T-cell (primary cell): ENCODE measurements around the gene SH2D3C. TPM values are rescaled to one million over a fixed set of nuclear protein-coding genes. Genes with fewer than 3 reads are reported as not detected.

Experiments
- ATAC-seq, 4 experiments: fragments of 200-7000 bp in 3 of 4; fragments of 150-1000 bp in 1 of 4; cut with Tn5 transposase; replicated peaks in 1 of 4; 1 replicate in 3 of 4; 2 replicates in 1 of 4; pipeline ENCODE4 v1.10.0; 2021; ENCODE audit warnings: moderate library complexity in 3 of 4, mild to moderate bottlenecking in 2 of 4, moderate number of reproducible peaks in 1 of 4
- CTCF ChIA-PET, 2 donors: fragments of 300-600 bp; sonication (Branson Sonifier 250); formaldehyde crosslinking; loops; one replicate each; lab custom pipeline; 2022; ENCODE audit warnings: antibody characterized with exemption in 2 of 2; lab: Charles Lee
- POLR2A ChIA-PET, 2 donors: fragments of 300-600 bp; sonication (Branson Sonifier 250); formaldehyde crosslinking; loops; one replicate each; lab custom pipeline; 2022; ENCODE audit warnings: antibody characterized with exemption in 2 of 2; lab: Charles Lee
- DNase-seq, 35 experiments: peaks; one replicate each; pipeline versions ENCODE4 v3.0.0 to v3.0.0-alpha.2; 2013 to 2023
- H3K27ac ChIP-seq: one replicate; pipeline ENCODE4 v1.5.1; 2013; ENCODE audit warnings: low read length
- H3K27me3 ChIP-seq, 2 experiments: replicated peaks in 1 of 2; 1 replicate in 1 of 2; 2 replicates in 1 of 2; pipeline versions ENCODE4 v1.6.1 to v1.7.0; 2013; ENCODE audit warnings: low read length in 1 of 2, mixed read lengths in 1 of 2; ENCODE audit not compliant: control insufficient read depth in 2 of 2, insufficient read depth in 2 of 2; ENCODE audit errors: extremely low read depth in 1 of 2
- H3K36me3 ChIP-seq, 2 donors: 1 replicate in 1 of 2; 2 replicates in 1 of 2; pipeline versions ENCODE4 v1.6.1 to v1.7.0; 2013; ENCODE audit warnings: low read length in 1 of 2; ENCODE audit not compliant: control insufficient read depth in 2 of 2, insufficient read depth in 1 of 2; ENCODE audit errors: extremely low read depth in 1 of 2
- H3K4me1 ChIP-seq, 2 experiments: 1 replicate in 1 of 2; 2 replicates in 1 of 2; pipeline versions ENCODE4 v1.6.1 to v1.7.0; 2013; ENCODE audit warnings: low read length in 2 of 2, mixed read lengths in 1 of 2; ENCODE audit not compliant: insufficient read depth in 2 of 2, control insufficient read depth in 1 of 2; ENCODE audit errors: extremely low read depth in 1 of 2
- H3K4me3 ChIP-seq, 2 donors: 1 replicate in 1 of 2; 2 replicates in 1 of 2; pipeline versions ENCODE4 v1.5.1 to v1.7.0; 2013; ENCODE audit warnings: mild to moderate bottlenecking in 2 of 2, low read length in 1 of 2, moderate library complexity in 1 of 2; ENCODE audit not compliant: control insufficient read depth in 1 of 2; ENCODE audit errors: extremely low read depth in 1 of 2
- H3K9me3 ChIP-seq: 2 replicates; pipeline ENCODE4 v1.7.0; 2013
- H3K27ac Mint-ChIP-seq, 2 donors: one replicate each; pipeline ENCODE4 v1.8.0; 2020 to 2021; ENCODE audit warnings: mild to moderate bottlenecking in 2 of 2, mixed read lengths in 2 of 2
- H3K27me3 Mint-ChIP-seq, 2 donors: one replicate each; pipeline ENCODE4 v1.8.0; 2021 to 2022; ENCODE audit warnings: mixed read lengths in 2 of 2
- H3K36me3 Mint-ChIP-seq: one replicate; pipeline ENCODE4 v1.8.0; 2021; ENCODE audit warnings: mixed read lengths
- H3K4me1 Mint-ChIP-seq, 3 donors: one replicate each; pipeline ENCODE4 v1.8.0; 2020 to 2022; ENCODE audit warnings: mixed read lengths in 3 of 3, mild to moderate bottlenecking in 1 of 3
- H3K4me3 Mint-ChIP-seq, 3 donors: one replicate each; pipeline ENCODE4 v1.8.0; 2020 to 2022; ENCODE audit warnings: mild to moderate bottlenecking in 3 of 3, mixed read lengths in 3 of 3, moderate library complexity in 3 of 3
- H3K9me3 Mint-ChIP-seq, 3 donors: one replicate each; pipeline ENCODE4 v1.8.0; 2020 to 2022; ENCODE audit warnings: mixed read lengths in 3 of 3
- WGBS: methylation state at CpG from one replicate; pipeline ENCODE4 v1.1.5; 2013; ENCODE audit warnings: missing lambda C conversion rate; ENCODE audit not compliant: insufficient coverage; 5-methylcytosine and 5-hydroxymethylcytosine counted together
- total RNA-seq, 35 experiments: library from RNA in 6 of 35; stranded (reverse) in 6 of 35; fragments of 120-200 nt in 1 of 35; gene quantifications; one replicate each; pipeline versions ENCODE4 v1.2.1 to v1.2.4 and lab custom pipeline; 2013 to 2026

Gene SH2D3C
- total RNA-seq, 5 donors from 2014 or later (not counting 1 experiment from before 2014, with no cell fraction given) = 31.6 to 48.7 (median 47.7) TPM

- Mint-ChIP-seq H3K4me3 (peak overlapping the region; percentile 72 to 81 (median 79)), H3K27me3 (no peaks in the 10 kb centered on the region), H3K4me1 (peaks cover 14 to 17% (median 14%) of the 10 kb centered on the region in 3 donors), H3K36me3 (no peaks in the 10 kb centered on the region), H3K27ac (peak overlapping the region; percentile 73 to 78), H3K9me3 (no peaks in the 10 kb centered on the region)
- CTCF ChIA-PET = no interaction called here
- H3K9me3 ChIP-seq = no peaks in the 10 kb centered on the region
- POLR2A ChIA-PET = interaction anchor here in 1 of 2 donors (0.6 kb wide), 1 partner anchor 87 kb away, joined by 4 read pairs; no protein-coding TSS in a partner anchor
- H3K4me1 ChIP-seq = peaks cover 3 to 11% of the 10 kb centered on the region in 2 experiments
- H3K27ac ChIP-seq = peak overlapping the region; percentile 50
- H3K36me3 ChIP-seq = no peaks in the 10 kb centered on the region
- no peaks in the 10 kb centered on the region for H3K27me3 ChIP-seq
- ATAC-seq = peak; percentile 94 to 99 (median 98)
- H3K4me3 ChIP-seq = peak overlapping the region; percentile 47 to 52
- DNase-seq = peak; percentile 59 to 89 (median 78)
- whole genome bisulfite sequencing = 15% methylated on average over 39 of the region's 41 CpGs
Measured at GRCh38 chr9:127698985-127699670, 79.3 kb downstream of the SH2D3C start.

- no peaks in the 10 kb centered on the region for H3K9me3 Mint-ChIP-seq
- Histone ChIP-seq H3K27ac (no peak overlapping the region), H3K4me3 (no peak overlapping the region), H3K9me3 (no peaks in the 10 kb centered on the region), H3K27me3 (no peaks in the 10 kb centered on the region), H3K4me1 (peaks cover 3 to 11% of the 10 kb centered on the region in 2 experiments), H3K36me3 (peaks cover 0 to 2% of the 10 kb centered on the region in 2 donors)
- peaks cover 14 to 17% (median 14%) of the 10 kb centered on the region in 3 donors for H3K4me1 Mint-ChIP-seq
- no peak for DNase-seq
- H3K27ac Mint-ChIP-seq = peak overlapping the region; percentile 36 to 48
- ATAC-seq = no peak
- WGBS = 96% methylated on average over 4 of the region's 5 CpGs
- H3K36me3 Mint-ChIP-seq = peaks cover 5% of the 10 kb centered on the region
- H3K27me3 Mint-ChIP-seq = no peaks in the 10 kb centered on the region
- H3K4me3 Mint-ChIP-seq = peak overlapping the region; percentile 22 to 79 (median 54)
- CTCF ChIA-PET = no interaction called here
- POLR2A ChIA-PET = no interaction called here
Measured at GRCh38 chr9:127698386-127698785, 80.1 kb downstream of the SH2D3C start.

GRCh38 chr9:127697575-127697974 lies 80.9 kb downstream of the SH2D3C start:
- 83% methylated on average over 1 of the region's 5 CpGs for WGBS
- POLR2A ChIA-PET = no interaction called here
- no peak overlapping the region for H3K27ac ChIP-seq

GRCh38 chr9:127694890-127695720 lies 83.4 kb downstream of the SH2D3C start:
- H3K9me3 ChIP-seq = no peaks in the 10 kb centered on the region
- H3K4me1 ChIP-seq = peaks cover 3 to 11% of the 10 kb centered on the region in 2 experiments
- Mint-ChIP-seq H3K4me1 (peaks cover 10 to 14% (median 11%) of the 10 kb centered on the region in 3 donors), H3K27ac (no peak overlapping the region), H3K4me3 (no peak overlapping the region), H3K27me3 (no peaks in the 10 kb centered on the region), H3K36me3 (peaks cover 13% of the 10 kb centered on the region), H3K9me3 (no peaks in the 10 kb centered on the region)
- ATAC-seq (no peak), DNase-seq (no peak)
- 95% methylated on average over 4 of the region's 9 CpGs for WGBS
- no peak overlapping the region for H3K27ac ChIP-seq
- no peak overlapping the region for H3K4me3 ChIP-seq
- H3K36me3 ChIP-seq = peaks cover 0 to 3% of the 10 kb centered on the region in 2 donors
- no peaks in the 10 kb centered on the region for H3K27me3 ChIP-seq
- CTCF ChIA-PET = no interaction called here
- POLR2A ChIA-PET = interaction anchor here in 1 of 2 donors (0.6 kb wide), 1 partner anchor 9 kb away, joined by 3 read pairs; no protein-coding TSS in a partner anchor

More at GRCh38 chr9:127697575-127697974, 80.9 kb downstream of the SH2D3C start:
- Histone ChIP-seq H3K27me3 (no peaks in the 10 kb centered on the region), H3K36me3 (peaks cover 0 to 3% of the 10 kb centered on the region in 2 donors), H3K4me3 (no peak overlapping the region), H3K4me1 (peaks cover 3 to 11% of the 10 kb centered on the region in 2 experiments), H3K9me3 (no peaks in the 10 kb centered on the region)
- Mint-ChIP-seq H3K4me3 (peak overlapping the region in 2 of 3 donors; percentile 22 to 54), H3K27me3 (no peaks in the 10 kb centered on the region), H3K27ac (no peak overlapping the region), H3K9me3 (no peaks in the 10 kb centered on the region), H3K4me1 (peaks cover 14 to 17% (median 14%) of the 10 kb centered on the region in 3 donors), H3K36me3 (peaks cover 5% of the 10 kb centered on the region)
- DNase-seq (no peak), ATAC-seq (no peak)
- CTCF ChIA-PET = no interaction called here

GRCh38 chr9:127693697-127694096 lies 84.8 kb downstream of the SH2D3C start:
- no peaks in the 10 kb centered on the region for H3K27me3 Mint-ChIP-seq
- H3K36me3 Mint-ChIP-seq = peaks cover 13% of the 10 kb centered on the region
- no peak for ATAC-seq
- no peak for DNase-seq
- H3K27ac Mint-ChIP-seq = no peak overlapping the region
- CTCF ChIA-PET = no interaction called here
- H3K27ac ChIP-seq = no peak overlapping the region
- no peaks in the 10 kb centered on the region for H3K9me3 Mint-ChIP-seq
- no peak overlapping the region for H3K4me3 ChIP-seq
- no peaks in the 10 kb centered on the region for H3K9me3 ChIP-seq
- no peaks in the 10 kb centered on the region for H3K4me1 ChIP-seq
- no peak overlapping the region for H3K4me3 Mint-ChIP-seq
- no CpG with 5 or more reads among the region's 4 CpGs for WGBS
- POLR2A ChIA-PET = no interaction called here
- peaks cover 0 to 2% (median 0%) of the 10 kb centered on the region in 3 donors for H3K4me1 Mint-ChIP-seq
- no peaks in the 10 kb centered on the region for H3K27me3 ChIP-seq
- peaks cover 0 to 3% of the 10 kb centered on the region in 2 donors for H3K36me3 ChIP-seq

- ChIA-PET CTCF (interaction anchor here in 1 of 2 donors (0.6 kb wide), 1 partner anchor 52 kb away, joined by 3 read pairs; no protein-coding TSS in a partner anchor), POLR2A (no interaction called here)
Measured at GRCh38 chr9:127693143-127693542, 85.3 kb downstream of the SH2D3C start.

More at GRCh38 chr9:127693143-127693542, 85.3 kb downstream of the SH2D3C start:
- Histone ChIP-seq H3K4me1 (no peaks in the 10 kb centered on the region), H3K9me3 (no peaks in the 10 kb centered on the region), H3K27me3 (no peaks in the 10 kb centered on the region), H3K36me3 (peaks cover 0 to 3% of the 10 kb centered on the region in 2 donors), H3K4me3 (no peak overlapping the region), H3K27ac (no peak overlapping the region)
- peaks cover 0 to 2% (median 0%) of the 10 kb centered on the region in 3 donors for H3K4me1 Mint-ChIP-seq
- no peaks in the 10 kb centered on the region for H3K27me3 Mint-ChIP-seq
- H3K4me3 Mint-ChIP-seq = no peak overlapping the region
- no peak overlapping the region for H3K27ac Mint-ChIP-seq
- peaks cover 13% of the 10 kb centered on the region for H3K36me3 Mint-ChIP-seq
- DNase-seq (no peak), ATAC-seq (no peak)
- no peaks in the 10 kb centered on the region for H3K9me3 Mint-ChIP-seq
- 90% methylated on average over 6 of the region's 10 CpGs for WGBS
